GM12864 (cell line): ENCODE results near the gene IDH2.

ENCODE experiments used
- DNase-seq: peaks from one replicate; pipeline ENCODE4 v3.0.0-alpha.2; 2011; ENCODE audit warnings: low read depth
- H3K4me3 ChIP-seq: 2 replicates; pipeline ENCODE4 v1.5.1; 2011; ENCODE audit warnings: mild to moderate bottlenecking, low read depth, low read length, control low read depth
- TF ChIP-seq, protein P1 (sequence below): IDR thresholded peaks from 2 replicates; pipeline ENCODE4 v1.5.1; 2011; ENCODE audit warnings: low read depth, mild to moderate bottlenecking, moderate library complexity, low read length, control low read depth, inconsistent platforms; ENCODE audit errors: missing control alignments

Gene IDH2

DNA sequence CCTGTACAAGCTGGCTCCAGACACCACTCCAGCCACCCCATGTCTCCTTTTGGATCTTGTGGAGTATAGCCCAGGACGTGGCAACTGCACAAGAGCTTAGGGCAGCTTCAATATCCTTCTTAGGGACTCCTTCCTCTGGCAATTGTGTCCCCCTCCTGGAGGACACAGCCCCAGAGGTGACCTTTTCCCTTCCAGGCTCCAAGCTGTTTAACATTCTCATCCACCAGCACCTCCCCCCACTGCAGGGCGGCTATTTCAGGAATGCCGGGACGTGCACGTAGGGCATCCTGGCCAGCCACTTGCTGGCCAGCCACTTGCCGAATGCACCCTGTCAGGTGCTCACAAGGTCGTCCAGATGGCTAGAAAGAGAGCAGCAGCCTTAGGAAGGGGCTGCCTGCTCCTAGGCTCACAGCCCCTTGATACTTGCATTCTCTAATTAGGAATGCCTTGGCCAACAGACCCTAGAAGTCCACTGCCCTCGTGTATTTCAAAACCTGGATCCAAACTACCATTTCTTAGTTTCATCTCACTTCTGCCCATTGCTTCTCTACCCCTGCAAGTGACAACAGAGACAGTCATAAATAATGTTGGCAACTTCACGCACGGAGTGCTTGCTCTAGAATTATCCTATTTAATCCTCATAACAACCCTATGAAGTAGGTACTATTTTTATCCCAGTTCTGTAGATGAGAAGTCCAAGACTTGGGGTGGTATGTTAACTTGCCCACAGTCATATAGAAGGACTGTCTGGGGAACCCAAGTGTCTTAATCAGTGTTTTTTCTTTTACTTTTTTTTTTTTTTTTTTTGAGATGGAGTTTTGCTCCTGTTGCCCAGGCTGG lies 24.5 kb upstream of the IDH2 start:
- DNase-seq: no peak
- H3K4me3 ChIP-seq: no peak overlapping the region
- TF ChIP-seq, protein P1, sequence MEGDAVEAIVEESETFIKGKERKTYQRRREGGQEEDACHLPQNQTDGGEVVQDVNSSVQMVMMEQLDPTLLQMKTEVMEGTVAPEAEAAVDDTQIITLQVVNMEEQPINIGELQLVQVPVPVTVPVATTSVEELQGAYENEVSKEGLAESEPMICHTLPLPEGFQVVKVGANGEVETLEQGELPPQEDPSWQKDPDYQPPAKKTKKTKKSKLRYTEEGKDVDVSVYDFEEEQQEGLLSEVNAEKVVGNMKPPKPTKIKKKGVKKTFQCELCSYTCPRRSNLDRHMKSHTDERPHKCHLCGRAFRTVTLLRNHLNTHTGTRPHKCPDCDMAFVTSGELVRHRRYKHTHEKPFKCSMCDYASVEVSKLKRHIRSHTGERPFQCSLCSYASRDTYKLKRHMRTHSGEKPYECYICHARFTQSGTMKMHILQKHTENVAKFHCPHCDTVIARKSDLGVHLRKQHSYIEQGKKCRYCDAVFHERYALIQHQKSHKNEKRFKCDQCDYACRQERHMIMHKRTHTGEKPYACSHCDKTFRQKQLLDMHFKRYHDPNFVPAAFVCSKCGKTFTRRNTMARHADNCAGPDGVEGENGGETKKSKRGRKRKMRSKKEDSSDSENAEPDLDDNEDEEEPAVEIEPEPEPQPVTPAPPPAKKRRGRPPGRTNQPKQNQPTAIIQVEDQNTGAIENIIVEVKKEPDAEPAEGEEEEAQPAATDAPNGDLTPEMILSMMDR: no peak

DNA sequence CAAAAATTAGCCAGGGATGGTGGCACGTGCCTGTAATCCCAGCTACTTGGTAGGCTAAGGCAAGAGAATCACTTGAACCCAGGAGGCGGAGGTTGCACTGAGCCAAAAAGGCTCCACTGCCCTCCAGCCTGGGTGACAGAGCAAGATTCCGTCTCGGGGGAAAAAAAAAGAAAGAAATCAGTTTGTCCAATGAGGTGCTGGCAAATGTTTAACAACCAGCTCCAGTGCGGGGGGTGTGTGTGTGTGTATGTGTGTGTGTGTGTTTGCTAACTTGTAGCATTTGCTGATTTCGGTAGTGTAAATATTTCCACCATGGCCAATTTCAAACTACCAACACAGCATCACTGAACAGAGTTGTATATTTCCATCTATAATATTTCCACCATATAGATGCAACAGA lies 23.8 kb upstream of the IDH2 start:
- TF ChIP-seq, protein P1: no peak
- no peak overlapping the region for H3K4me3 ChIP-seq
- no peak for DNase-seq

DNA sequence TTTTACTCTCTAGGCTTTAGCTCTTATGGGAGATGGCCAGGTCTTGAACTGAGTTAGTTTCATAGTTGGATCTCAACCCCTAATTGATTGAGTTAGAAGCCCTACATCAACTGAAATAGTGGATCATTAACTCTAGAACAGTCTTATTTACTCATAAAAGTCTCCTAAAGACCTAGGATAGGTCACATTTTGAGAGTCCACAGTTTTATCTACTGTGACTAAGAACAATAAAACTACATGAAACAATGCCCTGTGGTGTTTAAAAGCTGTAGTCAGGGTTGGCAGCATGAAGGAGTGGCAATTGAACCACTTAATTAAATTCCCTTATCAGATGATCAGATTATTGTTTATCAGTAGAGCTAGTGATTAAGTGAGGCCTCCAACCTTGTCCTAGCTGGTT lies 22.2 kb upstream of the IDH2 start:
- H3K4me3 ChIP-seq: no peak overlapping the region
- TF ChIP-seq, protein P1: no peak
- no peak for DNase-seq

DNA sequence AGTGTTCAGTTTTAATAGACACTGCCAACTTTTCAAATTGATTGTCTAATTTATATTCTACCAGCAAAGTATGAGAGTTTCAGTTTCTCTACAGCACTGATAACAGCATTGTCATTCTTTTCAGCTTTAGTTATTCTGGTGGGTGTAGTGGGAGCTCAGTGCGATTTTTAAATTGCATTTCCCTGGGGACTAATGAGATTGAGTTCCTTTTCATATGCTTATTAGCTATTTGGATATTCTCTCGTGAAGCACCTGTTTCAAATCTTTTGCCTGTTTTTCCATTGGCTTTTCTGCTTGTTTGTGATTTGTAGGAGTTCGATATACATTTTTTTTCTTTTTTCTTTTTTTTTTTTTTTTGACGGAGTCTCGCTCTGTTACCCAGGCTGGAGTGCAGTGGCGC lies 18.8 kb upstream of the IDH2 start:
- TF ChIP-seq, protein P1: no peak
- no peak for DNase-seq
- no peak overlapping the region for H3K4me3 ChIP-seq

DNA sequence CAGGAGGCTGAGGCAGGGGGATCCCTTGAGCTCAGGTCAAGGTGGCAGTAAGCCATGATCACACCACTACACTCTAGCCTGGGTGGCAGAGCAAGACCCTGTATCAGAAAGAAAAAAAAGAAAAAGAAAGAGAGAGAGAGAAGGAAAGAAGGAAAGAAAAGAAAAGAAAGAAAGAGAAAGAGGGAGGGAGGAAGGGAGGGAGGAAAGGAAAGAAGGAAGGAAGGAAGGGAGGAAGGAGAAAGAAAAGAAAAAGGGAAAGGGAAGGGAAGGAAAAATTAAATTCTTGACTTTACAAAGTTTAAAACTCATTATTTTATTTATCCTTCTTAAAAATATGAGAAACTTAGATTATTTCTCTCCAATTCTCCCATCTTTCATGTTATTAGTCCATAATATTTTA lies 17.1 kb upstream of the IDH2 start:
- TF ChIP-seq, protein P1: no peak
- DNase-seq: no peak
- no peak overlapping the region for H3K4me3 ChIP-seq

DNA sequence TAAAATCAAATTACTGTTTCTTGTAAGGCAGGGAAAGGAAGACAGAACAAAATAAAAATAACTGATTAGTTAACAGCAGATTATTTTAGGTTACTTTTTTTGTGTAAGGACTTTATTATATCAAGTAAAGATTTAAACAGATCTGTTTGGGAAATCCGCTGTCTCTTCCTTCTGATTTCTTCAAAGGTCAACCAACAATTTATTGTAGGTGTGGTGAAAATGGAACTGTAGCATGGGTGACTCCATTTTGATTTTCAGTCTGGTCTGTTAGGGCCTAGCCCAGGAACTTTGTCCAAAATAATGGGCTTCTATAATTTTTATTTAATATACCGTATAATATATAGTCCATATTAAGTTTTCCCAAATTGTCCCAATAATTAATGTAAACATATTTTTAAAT lies 13.5 kb upstream of the IDH2 start:
- H3K4me3 ChIP-seq: no peak overlapping the region
- TF ChIP-seq, protein P1: no peak
- DNase-seq: no peak

DNA sequence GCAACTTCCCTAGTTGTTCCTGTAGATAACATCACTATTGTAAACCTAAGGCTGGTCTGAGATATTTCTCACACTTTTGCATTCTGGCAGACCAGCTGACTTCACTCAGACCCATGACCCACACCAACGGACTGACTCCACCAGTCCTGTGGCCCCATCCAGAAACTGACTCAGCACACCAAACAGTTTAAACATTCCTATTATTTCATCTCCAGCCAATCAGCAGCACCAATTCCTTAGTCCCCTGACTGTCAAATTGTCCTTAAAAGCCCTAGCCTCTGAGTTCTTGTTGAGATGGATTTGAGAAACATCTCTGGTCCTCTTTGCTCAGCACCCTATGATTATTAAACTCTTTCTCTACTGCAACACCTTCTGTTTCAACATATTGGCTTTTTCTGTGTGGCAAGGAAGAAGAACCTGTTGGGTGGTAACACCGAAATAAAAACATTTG lies 12.2 kb upstream of the IDH2 start:
- DNase-seq: no peak
- TF ChIP-seq, protein P1: no peak

More for the DNA sequence above, 12.2 kb upstream of the IDH2 start:
- H3K4me3 ChIP-seq: no peak overlapping the region
